ENCODE results near the gene LPAR3.

LPAR3 gene

GRCh38 chr1:84892705-84893618, at the start of gene LPAR3:
TSS of gene LPAR3 (minus strand) at chr1:84893206. CDS start at chr1:84866120, 27,086 bp downstream.
- no peak for TF ChIP-seq CTCF (IDR thresholded peaks at IDR 0.05; ENCODE audit: insufficient read depth, missing control alignments)
- FAIRE-seq = no peak
- no peak for DNase-seq (ENCODE audit: insufficient read length, low spot score)

- TF ChIP-seq CTCF (IDR thresholded peaks at IDR 0.05; ENCODE audit: insufficient read depth, missing control alignments) = no peak
- FAIRE-seq = no peak
Observed at GRCh38 chr1:84941843-84942242, 48.8 kb upstream of the LPAR3 start.

GRCh38 chr1:84940481-84940880, 47.5 kb upstream of the LPAR3 start:
- no peak for TF ChIP-seq CTCF (IDR thresholded peaks at IDR 0.05; ENCODE audit: insufficient read depth, missing control alignments)
- no peak for FAIRE-seq
- DNase-seq (ENCODE audit: insufficient read length, low spot score) = no peak

More at GRCh38 chr1:84941843-84942242, 48.8 kb upstream of the LPAR3 start:
- no peak for DNase-seq (ENCODE audit: insufficient read length, low spot score)

GRCh38 chr1:84939761-84940160, 46.8 kb upstream of the LPAR3 start:
- FAIRE-seq (no peak), DNase-seq (ENCODE audit: insufficient read length, low spot score) (no peak)
- no peak for TF ChIP-seq CTCF (IDR thresholded peaks at IDR 0.05; ENCODE audit: insufficient read depth, missing control alignments)

GRCh38 chr1:84939151-84939550, 46.1 kb upstream of the LPAR3 start:
- DNase-seq (ENCODE audit: insufficient read length, low spot score) (no peak), FAIRE-seq (no peak)
- TF ChIP-seq CTCF (IDR thresholded peaks at IDR 0.05; ENCODE audit: insufficient read depth, missing control alignments) = no peak

- FAIRE-seq (peak; percentile 90), DNase-seq (ENCODE audit: insufficient read length, low spot score) (no peak)
- TF ChIP-seq CTCF (IDR thresholded peaks at IDR 0.05; ENCODE audit: insufficient read depth, missing control alignments) = peak; percentile 90
Observed at GRCh38 chr1:84936116-84936810, 43.3 kb upstream of the LPAR3 start.

Data from D721Med (cell line).